GM21723 (cell line): ENCODE results near the gene SSBP2.
"Not testable (repeated sequence)": the region's sequence is repeated elsewhere in the genome, so short reads cannot be mapped to it uniquely, and the experiment has no call there.

ENCODE experiments used
- ATAC-seq: cut with Tn5 transposase; IDR thresholded peaks from one replicate; pipeline ENCODE4 v1.9.1; 2021; ENCODE audit warnings: mild to moderate bottlenecking, moderate library complexity; ENCODE audit not compliant: unreplicated experiment

SSBP2 gene

DNA sequence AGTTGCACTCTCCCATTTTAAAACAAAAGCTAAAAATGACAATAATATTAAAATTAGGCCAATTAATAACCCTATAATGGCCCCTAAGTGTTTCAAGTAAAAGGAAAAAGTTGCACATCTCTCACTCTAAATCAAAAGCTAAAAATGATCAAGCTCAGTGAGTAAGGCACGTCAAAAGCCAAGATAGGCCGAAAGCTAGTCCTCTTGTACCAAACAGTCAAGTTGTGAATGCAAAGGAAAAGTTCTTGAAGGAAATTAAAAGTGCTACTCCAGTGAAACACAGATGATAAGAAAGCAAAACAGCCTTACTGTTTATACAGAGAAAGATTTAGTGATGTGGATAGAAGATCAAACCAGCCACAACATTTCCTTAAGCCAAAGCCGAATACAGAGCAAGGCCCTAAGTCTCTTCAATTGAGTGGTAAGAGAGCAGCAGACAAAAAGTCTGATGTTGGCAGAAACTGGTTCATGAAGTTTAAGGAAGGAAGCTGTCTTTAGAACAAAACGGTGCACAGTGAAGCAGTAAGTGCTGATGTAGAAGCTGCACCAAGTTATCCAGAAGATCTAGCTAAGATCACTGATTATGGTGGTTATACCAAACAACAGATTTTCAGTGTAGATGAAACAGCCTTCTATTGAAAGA lies 212.9 kb downstream of the SSBP2 start:
- ATAC-seq: no peak

DNA sequence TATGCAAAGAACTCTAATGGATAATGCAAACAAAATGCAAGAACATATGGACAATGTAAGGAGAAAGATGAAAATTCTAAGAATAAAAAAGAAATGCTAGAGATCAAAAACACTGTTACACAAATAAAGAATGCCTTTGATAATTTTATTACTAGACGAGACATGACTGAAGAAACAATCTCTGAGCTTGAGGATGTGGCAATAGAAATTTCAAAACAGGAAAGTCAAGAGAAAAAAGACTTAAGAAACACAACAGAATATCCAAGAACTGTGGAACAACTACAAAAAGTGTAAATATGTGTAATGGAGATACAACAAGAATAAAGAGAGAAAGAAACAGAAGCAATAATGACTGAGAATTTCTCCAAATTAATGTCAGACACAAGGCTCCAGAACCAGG lies 216.5 kb downstream of the SSBP2 start:
- ATAC-seq: no peak

DNA sequence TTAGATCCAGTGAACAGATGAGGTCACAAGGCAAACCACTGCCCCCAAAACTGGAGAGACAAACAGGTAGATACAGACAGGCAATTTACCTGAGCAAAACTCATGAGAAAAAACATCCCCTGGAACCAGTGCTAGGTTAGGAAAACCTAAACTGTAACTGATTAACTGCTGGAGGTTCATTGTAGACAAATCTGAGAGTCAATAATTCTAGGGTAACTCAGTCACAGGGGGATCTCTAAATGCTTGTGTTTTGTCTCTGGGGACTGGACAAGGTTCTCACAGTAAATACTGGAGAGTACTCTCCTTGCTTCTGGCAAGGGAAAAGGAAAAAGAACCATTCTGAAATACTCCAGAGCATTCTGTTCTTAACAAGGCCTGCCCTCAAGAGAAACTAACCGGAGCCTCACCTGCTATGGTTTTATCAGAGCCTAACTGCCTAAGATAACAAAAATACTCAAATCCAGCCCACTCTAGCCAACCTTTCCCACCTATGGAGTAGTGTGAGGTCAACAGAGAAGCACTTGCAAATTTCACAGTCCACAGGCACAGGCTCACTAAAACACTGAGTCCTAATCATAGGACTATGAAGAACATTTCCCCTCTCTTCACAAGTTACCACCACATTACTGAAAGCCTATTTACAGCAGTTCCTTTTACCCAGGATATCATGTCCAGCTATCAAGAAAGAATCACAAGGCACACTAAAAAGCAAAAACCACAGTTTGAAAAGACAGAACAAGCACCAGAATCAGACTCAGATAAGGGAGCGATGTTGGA lies 217.1 kb downstream of the SSBP2 start:
- no peak for ATAC-seq

- no peak for ATAC-seq
Measured at GRCh38 chr5:81530919-81531318, 220.0 kb downstream of the SSBP2 start.

- ATAC-seq: no peak
Measured at GRCh38 chr5:81525690-81526089, 225.2 kb downstream of the SSBP2 start.

- no peak for ATAC-seq
Measured at GRCh38 chr5:81524015-81524414, 226.9 kb downstream of the SSBP2 start.

DNA sequence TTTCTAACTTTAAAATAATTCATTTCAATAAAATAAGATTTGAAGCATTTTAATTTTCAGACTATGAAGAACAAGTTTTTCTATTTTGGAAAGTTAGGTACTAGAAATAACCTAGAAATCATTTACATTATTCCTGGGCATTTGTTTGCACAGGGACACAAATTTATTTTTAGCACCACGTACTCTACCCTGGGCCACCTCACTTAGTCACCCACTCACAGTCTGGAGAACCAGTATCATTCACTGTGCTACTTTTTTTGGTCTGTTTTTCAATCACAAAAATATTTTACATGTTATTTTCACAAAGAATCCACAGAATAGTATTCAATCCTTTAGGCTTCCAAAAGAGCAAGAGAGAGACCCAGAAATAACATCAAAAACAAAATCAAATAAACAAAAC lies 228.3 kb downstream of the SSBP2 start:
- no peak for ATAC-seq

DNA sequence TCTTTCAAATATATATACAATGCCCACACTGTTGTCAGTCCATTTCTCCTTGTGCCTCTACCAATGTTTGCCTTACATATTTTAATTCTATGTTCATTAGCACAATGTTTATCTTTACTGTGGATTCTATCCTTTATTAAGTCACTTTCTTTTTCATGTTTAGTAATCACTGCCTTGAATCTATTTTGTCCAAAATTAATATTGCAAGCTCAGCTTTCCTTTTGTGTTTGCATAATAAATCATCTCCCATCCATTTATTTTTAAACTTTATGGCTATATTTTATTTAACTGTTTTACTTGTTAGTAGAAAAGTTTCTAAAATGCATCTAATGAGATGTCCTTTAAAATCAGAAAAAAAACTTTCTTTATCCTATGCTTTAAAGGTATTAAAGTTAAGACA lies 230.1 kb downstream of the SSBP2 start:
- ATAC-seq: no peak

DNA sequence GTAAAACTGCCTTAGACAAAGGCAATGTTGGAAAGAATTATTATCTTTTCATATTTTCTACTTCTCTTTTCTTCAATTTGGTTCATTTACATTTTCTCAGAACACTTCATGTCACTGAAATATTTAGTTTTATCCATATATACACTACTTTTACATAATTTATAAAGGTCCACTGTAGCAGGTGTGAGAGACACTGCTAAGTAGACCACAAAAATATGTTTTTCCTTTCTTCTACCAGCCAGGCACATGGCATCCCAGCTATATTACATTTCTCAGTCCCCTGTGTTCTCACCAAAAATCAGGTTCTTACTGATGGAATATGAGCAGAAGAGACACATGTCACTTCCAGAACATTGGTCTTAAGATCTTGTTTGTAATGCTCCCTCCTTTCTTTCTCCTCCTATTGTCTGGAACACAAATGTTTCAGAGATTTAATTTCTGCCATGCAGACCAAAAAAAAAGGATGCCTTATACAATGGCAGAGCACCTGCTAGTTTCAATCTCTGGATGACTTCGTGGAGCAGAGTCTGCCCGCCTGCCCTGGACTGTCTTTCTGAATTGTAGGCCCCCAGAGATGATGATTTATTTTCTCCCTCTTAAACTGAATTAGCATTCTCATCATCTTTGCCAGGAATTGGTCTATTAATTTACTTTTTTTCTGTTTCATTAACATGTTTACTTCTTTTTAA lies 231.5 kb downstream of the SSBP2 start:
- no peak for ATAC-seq

DNA sequence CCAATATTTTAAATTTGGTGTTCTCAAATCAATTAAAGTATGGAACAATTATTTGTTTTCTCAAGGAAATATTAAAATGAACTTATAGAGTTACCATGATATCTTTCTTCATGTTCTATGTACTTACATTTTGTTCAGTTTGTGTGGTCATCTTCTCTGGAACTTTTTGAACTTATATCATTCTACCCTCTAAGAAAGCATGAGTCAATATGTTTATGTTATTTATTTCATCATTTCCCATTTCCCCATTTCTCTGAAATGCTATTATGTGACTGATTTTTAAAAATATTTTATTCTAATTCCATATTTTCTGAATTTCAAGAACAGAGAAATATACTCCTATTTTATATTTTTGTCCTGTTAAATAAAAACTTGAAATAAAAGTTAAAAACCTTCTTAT lies 233.4 kb downstream of the SSBP2 start:
- ATAC-seq: no peak

GRCh38 chr5:81516091-81516490 lies 234.8 kb downstream of the SSBP2 start:
- no peak for ATAC-seq

DNA sequence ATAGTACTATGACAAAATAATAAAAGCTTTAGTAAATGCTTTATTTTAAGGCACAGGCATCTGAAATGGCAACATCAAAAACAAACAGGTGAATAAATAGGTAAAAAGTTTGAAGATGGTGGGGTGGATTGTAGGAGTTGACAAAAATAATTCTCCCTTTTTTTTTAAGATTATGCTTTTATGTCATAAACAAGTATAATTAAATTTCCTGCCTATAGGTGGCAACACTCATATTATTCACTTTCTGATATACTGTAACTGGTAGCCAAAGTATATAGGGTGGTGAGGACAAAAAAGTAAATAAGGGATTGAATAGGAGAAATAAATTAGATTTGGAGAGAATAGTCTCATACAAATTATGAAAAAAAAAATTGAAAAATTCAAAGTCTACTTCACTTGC lies 236.9 kb downstream of the SSBP2 start:
- no peak for ATAC-seq

GRCh38 chr5:81513473-81513872 lies 237.4 kb downstream of the SSBP2 start:
- ATAC-seq: no peak

- ATAC-seq: peak; percentile 99
Measured at GRCh38 chr5:81506900-81507588, 243.9 kb downstream of the SSBP2 start.

DNA sequence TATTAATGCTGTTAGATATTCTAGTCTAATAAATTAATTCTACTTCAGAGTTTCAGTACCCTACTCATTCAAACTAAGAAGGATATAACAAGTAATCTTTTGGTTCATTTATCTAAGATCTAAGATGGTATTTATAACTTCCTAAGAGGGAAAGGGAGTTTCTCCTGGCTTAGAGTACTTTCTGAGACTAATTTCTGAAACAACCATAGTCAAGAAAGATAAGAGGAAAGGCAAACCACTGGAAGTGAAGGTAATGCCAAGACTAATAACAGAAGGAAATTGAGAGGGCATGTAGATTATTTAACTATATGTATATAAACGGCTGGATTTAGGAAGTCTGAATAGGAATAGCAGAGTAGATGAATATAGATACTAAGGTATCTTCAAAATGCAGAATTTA lies 244.5 kb downstream of the SSBP2 start:
- no peak for ATAC-seq

DNA sequence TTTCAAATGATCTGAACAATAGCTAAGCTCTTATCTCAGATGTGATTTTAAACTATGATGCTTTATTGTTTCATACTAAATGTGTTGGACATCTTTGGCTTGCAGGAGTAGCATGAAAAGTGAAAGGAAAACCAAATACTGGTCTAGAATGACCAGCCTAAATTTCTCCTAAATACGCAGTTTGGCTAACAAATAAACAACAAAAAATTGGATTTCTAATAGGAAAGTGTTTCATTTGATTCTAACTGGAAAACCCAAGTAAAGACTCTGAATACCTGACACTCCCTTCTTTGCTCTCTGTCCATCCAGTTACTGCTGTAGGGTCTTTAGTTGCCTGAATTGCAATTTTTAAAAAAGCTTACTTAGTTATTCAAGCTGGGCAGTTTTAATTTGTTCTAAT lies 245.2 kb downstream of the SSBP2 start:
- ATAC-seq: no peak

DNA sequence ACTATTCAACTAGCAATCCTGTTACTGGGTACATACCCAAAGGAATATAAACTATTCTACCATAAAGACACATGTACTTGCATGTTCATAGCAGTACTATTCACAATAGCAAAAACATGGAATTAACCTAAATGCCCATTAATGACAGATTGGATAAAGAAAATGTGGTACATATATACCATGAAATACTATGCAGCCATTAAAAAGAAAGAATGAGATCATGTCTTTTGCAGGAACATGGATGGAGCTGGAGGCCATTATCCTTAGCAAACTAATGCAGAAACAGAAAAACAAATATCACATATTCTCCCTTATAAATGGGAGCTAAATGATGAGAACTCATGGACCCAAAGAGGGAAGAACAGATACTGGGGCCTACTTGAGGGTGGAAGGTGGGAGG lies 247.3 kb downstream of the SSBP2 start:
- not testable (repeated sequence) for ATAC-seq

DNA sequence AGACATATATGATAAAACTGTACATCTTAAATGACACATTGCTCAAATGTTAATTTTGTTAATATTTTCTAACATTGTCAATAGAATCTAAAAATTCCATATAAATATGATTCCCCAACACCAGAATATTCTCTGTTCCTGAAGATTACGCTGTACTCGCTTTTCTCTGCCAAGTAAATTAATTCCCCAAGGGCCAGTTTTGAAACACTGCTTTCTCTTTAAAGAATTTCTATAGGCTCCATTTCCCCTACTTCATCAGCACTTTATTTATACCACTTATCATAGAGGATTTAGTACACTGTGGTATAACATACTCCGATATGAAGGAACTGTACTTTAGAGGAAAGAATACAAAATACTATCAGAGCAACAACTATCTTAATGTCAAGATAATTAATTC lies 255.6 kb downstream of the SSBP2 start:
- ATAC-seq: no peak

GRCh38 chr5:81488862-81489261 lies 262.0 kb downstream of the SSBP2 start:
- no peak for ATAC-seq

DNA sequence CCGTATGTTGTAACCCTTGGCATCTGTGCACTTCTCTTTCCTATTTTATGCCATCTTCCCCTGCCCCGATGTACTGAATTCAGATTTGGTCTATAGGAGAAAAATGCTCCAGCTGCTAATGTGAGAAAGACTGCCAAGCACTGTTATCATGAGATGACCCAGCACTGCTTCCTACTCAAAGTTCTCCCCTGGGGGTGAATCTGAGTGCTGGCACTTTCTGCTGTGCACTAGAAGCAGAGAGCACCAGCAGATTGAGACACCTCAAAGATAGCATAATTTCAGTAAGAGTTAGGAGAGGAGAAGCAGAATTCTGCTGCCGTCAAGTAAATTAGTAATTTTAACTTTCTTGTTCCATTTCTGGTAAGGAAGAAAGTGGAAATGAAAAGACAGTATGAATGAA lies 264.2 kb downstream of the SSBP2 start:
- no peak for ATAC-seq

- ATAC-seq: no peak
Measured at GRCh38 chr5:81482595-81482994, 268.3 kb downstream of the SSBP2 start.

DNA sequence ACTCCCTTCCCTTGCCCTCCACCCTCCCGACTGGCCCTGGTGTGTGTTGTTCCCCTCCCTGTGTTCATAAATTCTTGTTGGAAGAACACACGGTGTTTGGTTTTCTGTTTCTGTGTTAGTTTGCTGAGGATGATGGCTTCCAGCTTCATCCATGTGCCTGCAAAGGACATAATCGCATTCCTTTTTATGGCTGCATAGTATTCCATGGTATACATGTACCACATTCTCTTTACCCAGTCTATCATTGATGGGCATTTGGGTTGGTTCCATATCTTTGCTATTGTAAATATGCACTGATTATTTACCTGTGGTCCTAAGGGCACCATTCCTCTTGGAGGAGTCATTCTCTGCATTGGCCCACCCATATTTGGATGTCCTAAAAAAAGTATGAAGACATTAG lies 277.5 kb downstream of the SSBP2 start:
- ATAC-seq: not testable (repeated sequence)
